ENCODE data around the gene VWF.

GRCh38 chr12:6118891-6119568, 5.4 kb downstream of the VWF start:
- TF ChIP-seq CTCF (optimal IDR thresholded peaks at IDR 0.05 in 1 of 3, IDR thresholded peaks at IDR 0.05 in 1 of 3, conservative IDR thresholded peaks at IDR 0.05 in 1 of 3; ENCODE audit: extremely low read depth in 1 of 3, insufficient read depth in 2 of 3, low read length in 3 of 3): no peak
- no peak for TF ChIP-seq EZH2 (IDR thresholded peaks at IDR 0.05; ENCODE audit: low read length)
